ENCODE results near the gene LY6G5C. TPM values are rescaled to one million over a fixed set of nuclear protein-coding genes. Genes with fewer than 3 reads are reported as not detected.

LY6G5C gene
- total and polyA plus RNA-seq, 9 of the 15 experiments (the other 6 are each of a cell fraction or from before 2014, with no cell fraction given) = 0.10 to 0.67 (median 0.46) TPM; not detected in 4

DNA sequence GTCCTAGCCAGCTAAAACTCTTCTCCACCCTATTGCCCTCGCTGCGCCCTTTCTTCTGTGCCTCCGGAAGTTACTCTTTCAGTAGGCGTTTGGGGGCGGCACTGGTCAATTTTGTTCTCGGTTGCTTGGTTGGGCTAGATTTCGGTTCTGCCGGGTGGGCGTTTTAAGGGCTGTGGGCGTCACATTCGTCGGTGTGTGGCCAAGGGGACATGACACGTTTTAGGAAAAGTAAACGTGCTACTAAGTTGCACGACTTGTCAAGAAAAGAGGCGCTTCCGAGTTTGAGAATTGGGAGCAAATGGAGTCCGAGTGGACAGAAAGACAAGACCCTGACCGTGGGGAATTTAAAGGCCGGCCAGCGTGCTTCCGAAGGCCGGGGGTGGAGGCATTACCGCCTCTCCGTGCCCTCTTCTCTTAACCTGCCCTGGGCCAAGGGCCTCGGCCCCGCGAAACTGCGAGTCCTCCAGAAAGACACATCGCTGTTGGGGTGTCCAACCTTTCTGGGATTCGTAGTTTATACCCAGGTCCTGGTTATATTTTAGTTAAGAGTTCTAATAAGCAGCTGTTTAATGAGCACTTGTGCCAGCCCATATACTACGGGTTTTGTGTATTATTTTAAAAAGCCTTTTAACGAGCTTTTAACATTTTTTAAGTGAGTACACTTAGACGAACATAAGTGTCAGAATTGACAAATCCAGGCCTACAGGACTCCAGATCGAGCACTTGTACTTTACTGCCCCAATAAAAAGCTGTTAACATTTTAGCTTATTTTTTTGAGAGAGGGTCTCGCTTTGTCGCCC, 27.7 kb downstream of the LY6G5C start (continued):
- TF ChIP-seq E2F3 (CRISPR knock-in tag; IDR thresholded peaks at IDR 0.05) (peak; percentile 79; the same call in 1 of the 2 replicates), RBM22 (IDR thresholded peaks at IDR 0.05; ENCODE audit: low read depth, low read length, poor library complexity, severe bottlenecking) (no peak), PHTF2 (CRISPR knock-in tag; IDR thresholded peaks at IDR 0.05) (no peak), XRCC5 (IDR thresholded peaks at IDR 0.05; ENCODE audit: low read depth, low read length) (peak; percentile 76; the same call in 1 of the 2 replicates), ZNF316 (IDR thresholded peaks at IDR 0.05) (peak; percentile 37; the same call in 1 of the 2 replicates), CBX8 (IDR thresholded peaks at IDR 0.05; ENCODE audit: borderline replicate concordance, extremely low read depth, low read depth, low read length, poor library complexity, severe bottlenecking) (no peak), PCBP2 (IDR thresholded peaks at IDR 0.05; ENCODE audit: low read depth, low read length, poor library complexity, severe bottlenecking) (no peak), CCNT2 (IDR thresholded peaks at IDR 0.05; ENCODE audit: borderline replicate concordance, extremely low read depth, insufficient read length, low read depth, low read length) (no peak), SMAD4 (CRISPR knock-in tag; conservative IDR thresholded peaks at IDR 0.05) (0 out of 2 replicates have a peak, but pooled peaks have one; percentile 6), HSF4 (CRISPR knock-in tag; IDR thresholded peaks at IDR 0.05; ENCODE audit: borderline replicate concordance) (no peak), ZNF589 (CRISPR knock-in tag; IDR thresholded peaks at IDR 0.05; ENCODE audit: low read depth) (peak; percentile 71), ZNF431 (CRISPR knock-in tag; IDR thresholded peaks at IDR 0.05) (0 out of 2 replicates have a peak, but pooled peaks have one; percentile 60), NCOR1 (IDR thresholded peaks at IDR 0.05) (no peak), ZKSCAN8 (CRISPR knock-in tag; IDR thresholded peaks at IDR 0.05) (no peak)
- TF ChIP-seq, protein P1, sequence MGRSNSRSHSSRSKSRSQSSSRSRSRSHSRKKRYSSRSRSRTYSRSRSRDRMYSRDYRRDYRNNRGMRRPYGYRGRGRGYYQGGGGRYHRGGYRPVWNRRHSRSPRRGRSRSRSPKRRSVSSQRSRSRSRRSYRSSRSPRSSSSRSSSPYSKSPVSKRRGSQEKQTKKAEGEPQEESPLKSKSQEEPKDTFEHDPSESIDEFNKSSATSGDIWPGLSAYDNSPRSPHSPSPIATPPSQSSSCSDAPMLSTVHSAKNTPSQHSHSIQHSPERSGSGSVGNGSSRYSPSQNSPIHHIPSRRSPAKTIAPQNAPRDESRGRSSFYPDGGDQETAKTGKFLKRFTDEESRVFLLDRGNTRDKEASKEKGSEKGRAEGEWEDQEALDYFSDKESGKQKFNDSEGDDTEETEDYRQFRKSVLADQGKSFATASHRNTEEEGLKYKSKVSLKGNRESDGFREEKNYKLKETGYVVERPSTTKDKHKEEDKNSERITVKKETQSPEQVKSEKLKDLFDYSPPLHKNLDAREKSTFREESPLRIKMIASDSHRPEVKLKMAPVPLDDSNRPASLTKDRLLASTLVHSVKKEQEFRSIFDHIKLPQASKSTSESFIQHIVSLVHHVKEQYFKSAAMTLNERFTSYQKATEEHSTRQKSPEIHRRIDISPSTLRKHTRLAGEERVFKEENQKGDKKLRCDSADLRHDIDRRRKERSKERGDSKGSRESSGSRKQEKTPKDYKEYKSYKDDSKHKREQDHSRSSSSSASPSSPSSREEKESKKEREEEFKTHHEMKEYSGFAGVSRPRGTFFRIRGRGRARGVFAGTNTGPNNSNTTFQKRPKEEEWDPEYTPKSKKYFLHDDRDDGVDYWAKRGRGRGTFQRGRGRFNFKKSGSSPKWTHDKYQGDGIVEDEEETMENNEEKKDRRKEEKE (IDR thresholded peaks at IDR 0.05; ENCODE audit: borderline replicate concordance in 1 of 2, control insufficient read depth in 1 of 2, low read depth in 2 of 2, low read length in 1 of 2) = 0 out of 4 replicates have a peak, but pooled peaks of 1 of the 2 experiments have one; percentile 59
- TF ChIP-seq, protein P2, sequence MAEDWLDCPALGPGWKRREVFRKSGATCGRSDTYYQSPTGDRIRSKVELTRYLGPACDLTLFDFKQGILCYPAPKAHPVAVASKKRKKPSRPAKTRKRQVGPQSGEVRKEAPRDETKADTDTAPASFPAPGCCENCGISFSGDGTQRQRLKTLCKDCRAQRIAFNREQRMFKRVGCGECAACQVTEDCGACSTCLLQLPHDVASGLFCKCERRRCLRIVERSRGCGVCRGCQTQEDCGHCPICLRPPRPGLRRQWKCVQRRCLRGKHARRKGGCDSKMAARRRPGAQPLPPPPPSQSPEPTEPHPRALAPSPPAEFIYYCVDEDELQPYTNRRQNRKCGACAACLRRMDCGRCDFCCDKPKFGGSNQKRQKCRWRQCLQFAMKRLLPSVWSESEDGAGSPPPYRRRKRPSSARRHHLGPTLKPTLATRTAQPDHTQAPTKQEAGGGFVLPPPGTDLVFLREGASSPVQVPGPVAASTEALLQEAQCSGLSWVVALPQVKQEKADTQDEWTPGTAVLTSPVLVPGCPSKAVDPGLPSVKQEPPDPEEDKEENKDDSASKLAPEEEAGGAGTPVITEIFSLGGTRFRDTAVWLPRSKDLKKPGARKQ (CRISPR knock-in tag; IDR thresholded peaks at IDR 0.05) = 0 out of 2 replicates have a peak, but pooled peaks have one; percentile 71
- TF ChIP-seq, protein P3, sequence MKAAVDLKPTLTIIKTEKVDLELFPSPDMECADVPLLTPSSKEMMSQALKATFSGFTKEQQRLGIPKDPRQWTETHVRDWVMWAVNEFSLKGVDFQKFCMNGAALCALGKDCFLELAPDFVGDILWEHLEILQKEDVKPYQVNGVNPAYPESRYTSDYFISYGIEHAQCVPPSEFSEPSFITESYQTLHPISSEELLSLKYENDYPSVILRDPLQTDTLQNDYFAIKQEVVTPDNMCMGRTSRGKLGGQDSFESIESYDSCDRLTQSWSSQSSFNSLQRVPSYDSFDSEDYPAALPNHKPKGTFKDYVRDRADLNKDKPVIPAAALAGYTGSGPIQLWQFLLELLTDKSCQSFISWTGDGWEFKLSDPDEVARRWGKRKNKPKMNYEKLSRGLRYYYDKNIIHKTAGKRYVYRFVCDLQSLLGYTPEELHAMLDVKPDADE (conservative IDR thresholded peaks at IDR 0.05; ENCODE audit: control insufficient read depth, low read depth, low read length) = peak; percentile 21; the same call in 1 of the 2 replicates
